ENCODE data around the gene NAALADL2.
A peak's percentile ranks its signal among the peaks of the same experiment; 100 is the strongest.

NAALADL2 gene

GRCh38 chr3:174958671-174959328 lies 99.7 kb downstream of the NAALADL2 start:
- DNase-seq (ENCODE audit: low read depth), result no peak
- TF ChIP-seq CTCF (conservative IDR thresholded peaks at IDR 0.05; ENCODE audit: low read depth, low read length), result no peak
- no peak overlapping the region for H3K4me3 ChIP-seq (ENCODE audit: low read depth, low read length)

- no peak for TF ChIP-seq CTCF (conservative IDR thresholded peaks at IDR 0.05; ENCODE audit: low read depth, low read length)
- H3K4me3 ChIP-seq (ENCODE audit: low read depth, low read length), result no peak overlapping the region
- DNase-seq (ENCODE audit: low read depth), result no peak
Measured at GRCh38 chr3:174959556-174960065, 100.5 kb downstream of the NAALADL2 start.

- DNase-seq (ENCODE audit: low read depth), result no peak
- no peak overlapping the region for H3K4me3 ChIP-seq (ENCODE audit: low read depth, low read length)
- TF ChIP-seq CTCF (conservative IDR thresholded peaks at IDR 0.05; ENCODE audit: low read depth, low read length), result no peak
Measured at GRCh38 chr3:174960898-174961297, 101.8 kb downstream of the NAALADL2 start.

- no peak for DNase-seq (ENCODE audit: low read depth)
- TF ChIP-seq CTCF (conservative IDR thresholded peaks at IDR 0.05; ENCODE audit: low read depth, low read length), result no peak
- no peak overlapping the region for H3K4me3 ChIP-seq (ENCODE audit: low read depth, low read length)
Measured at GRCh38 chr3:174973465-174973864, 114.3 kb downstream of the NAALADL2 start.

- peak; percentile 56 for DNase-seq (ENCODE audit: low read depth)
- H3K4me3 ChIP-seq (ENCODE audit: low read depth, low read length), result no peak overlapping the region
Measured at GRCh38 chr3:174986685-174987084, 127.6 kb downstream of the NAALADL2 start.

GRCh38 chr3:175001091-175001490 lies 142.0 kb downstream of the NAALADL2 start:
- no peak for TF ChIP-seq CTCF (conservative IDR thresholded peaks at IDR 0.05; ENCODE audit: low read depth, low read length)
- no peak overlapping the region for H3K4me3 ChIP-seq (ENCODE audit: low read depth, low read length)
- DNase-seq (ENCODE audit: low read depth), result no peak

More at GRCh38 chr3:174986685-174987084, 127.6 kb downstream of the NAALADL2 start:
- peak; percentile 22 for TF ChIP-seq CTCF (conservative IDR thresholded peaks at IDR 0.05; ENCODE audit: low read depth, low read length)

- peak; percentile 89 for DNase-seq (ENCODE audit: low read depth)
- no peak for TF ChIP-seq CTCF (conservative IDR thresholded peaks at IDR 0.05; ENCODE audit: low read depth, low read length)
- no peak overlapping the region for H3K4me3 ChIP-seq (ENCODE audit: low read depth, low read length)
Measured at GRCh38 chr3:175002732-175003143, 143.6 kb downstream of the NAALADL2 start.

All from choroid plexus epithelial cell (primary cell).